Erythroblast (primary cell): Measurements from ENCODE around the gene SLC15A3.

ENCODE experiments used
- GATA1 ChIP-seq: IDR thresholded peaks from 2 replicates; pipeline ENCODE4 v1.6.1; 2011; ENCODE audit warnings: low read depth, mild to moderate bottlenecking, control low read depth, low read length, moderate library complexity
- POLR2A ChIP-seq: IDR thresholded peaks from 2 replicates; pipeline ENCODE4 v1.6.1; 2011; ENCODE audit warnings: mild to moderate bottlenecking, low read length

DNA sequence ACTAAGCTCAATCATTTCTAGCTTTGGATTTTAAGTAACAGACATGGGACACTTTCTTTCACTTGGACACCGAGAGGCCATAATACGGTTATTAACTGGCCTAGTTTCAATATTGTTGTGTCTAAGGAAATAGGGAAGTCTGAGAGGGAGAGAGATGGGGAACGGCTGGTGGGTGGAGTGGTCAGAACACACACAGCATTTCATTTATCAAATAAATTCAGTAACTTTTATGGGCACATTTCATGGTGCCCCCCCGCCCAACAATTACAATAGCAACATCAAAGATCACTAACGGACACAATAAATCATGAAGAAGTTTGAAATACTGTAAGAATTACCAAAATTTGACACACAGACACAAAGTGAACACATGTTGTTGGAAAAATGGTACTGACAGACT is 56.3 kb downstream of the SLC15A3 start:
- TF ChIP-seq POLR2A, result no peak
- TF ChIP-seq GATA1, result no peak
